ENCODE measurements around the gene DNAJC10. TPM values are rescaled to one million over a fixed set of nuclear protein-coding genes. Genes with fewer than 3 reads are reported as not detected.

DNAJC10 gene
- total RNA-seq, 4 donors from 2014 or later, result 23.1 to 154 (median 70.3) TPM

DNA sequence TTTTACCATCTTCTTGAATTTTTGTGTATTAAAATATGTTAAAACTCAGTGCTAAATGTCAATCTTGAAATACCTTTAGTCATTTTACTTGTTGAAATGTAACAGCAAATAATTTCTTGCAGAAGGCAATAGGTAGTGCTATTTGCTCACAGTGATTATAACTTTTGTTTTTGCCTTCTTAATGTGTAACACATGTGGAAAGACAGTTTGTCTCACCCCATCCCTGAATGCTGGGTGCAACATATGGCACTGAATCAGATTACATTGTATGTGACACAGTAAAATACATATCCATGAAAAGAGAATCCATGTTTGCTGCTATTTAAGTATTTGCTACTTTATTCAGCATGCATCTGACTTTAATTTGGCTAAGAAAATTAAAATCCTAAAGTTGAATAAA is 115.0 kb downstream of the DNAJC10 start:
- no peaks in the 10 kb centered on the region for H3K4me1 ChIP-seq
- H3K36me3 ChIP-seq, result no peaks in the 10 kb centered on the region
- no peaks in the 10 kb centered on the region for H3K9me3 ChIP-seq
- TF ChIP-seq, protein P1, sequence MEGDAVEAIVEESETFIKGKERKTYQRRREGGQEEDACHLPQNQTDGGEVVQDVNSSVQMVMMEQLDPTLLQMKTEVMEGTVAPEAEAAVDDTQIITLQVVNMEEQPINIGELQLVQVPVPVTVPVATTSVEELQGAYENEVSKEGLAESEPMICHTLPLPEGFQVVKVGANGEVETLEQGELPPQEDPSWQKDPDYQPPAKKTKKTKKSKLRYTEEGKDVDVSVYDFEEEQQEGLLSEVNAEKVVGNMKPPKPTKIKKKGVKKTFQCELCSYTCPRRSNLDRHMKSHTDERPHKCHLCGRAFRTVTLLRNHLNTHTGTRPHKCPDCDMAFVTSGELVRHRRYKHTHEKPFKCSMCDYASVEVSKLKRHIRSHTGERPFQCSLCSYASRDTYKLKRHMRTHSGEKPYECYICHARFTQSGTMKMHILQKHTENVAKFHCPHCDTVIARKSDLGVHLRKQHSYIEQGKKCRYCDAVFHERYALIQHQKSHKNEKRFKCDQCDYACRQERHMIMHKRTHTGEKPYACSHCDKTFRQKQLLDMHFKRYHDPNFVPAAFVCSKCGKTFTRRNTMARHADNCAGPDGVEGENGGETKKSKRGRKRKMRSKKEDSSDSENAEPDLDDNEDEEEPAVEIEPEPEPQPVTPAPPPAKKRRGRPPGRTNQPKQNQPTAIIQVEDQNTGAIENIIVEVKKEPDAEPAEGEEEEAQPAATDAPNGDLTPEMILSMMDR (IDR thresholded peaks at IDR 0.05), result no peak
- no peak for TF ChIP-seq POLR2A (IDR thresholded peaks at IDR 0.05)
- no peak overlapping the region for H3K4me3 ChIP-seq
- no peak for DNase-seq
- no peak overlapping the region for H3K27ac ChIP-seq
- no peaks in the 10 kb centered on the region for H3K27me3 ChIP-seq
- intact Hi-C loops (cut with DNase I; ENCODE audit: low total_unique reads), result no loop called here

DNA sequence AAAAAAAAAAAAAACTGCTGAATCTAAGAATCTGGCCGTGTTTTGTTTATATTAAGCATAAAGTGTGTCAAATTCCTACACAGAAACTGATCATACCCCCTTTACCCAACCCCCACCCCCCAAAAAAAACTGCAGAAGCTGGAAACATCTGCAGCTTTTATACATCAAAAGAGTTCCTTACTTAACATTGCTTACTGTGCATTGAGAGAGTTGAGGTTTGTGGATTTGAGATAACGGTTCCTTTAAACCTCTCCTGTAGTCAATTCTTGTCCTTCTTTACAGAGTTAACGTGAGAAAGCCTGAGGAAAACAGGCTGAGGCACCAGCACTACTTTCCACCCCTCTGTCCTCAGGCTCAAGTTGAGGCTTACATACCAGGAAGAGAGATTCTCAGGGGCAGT is 115.9 kb downstream of the DNAJC10 start:
- H3K4me1 ChIP-seq, result no peaks in the 10 kb centered on the region
- no peak overlapping the region for H3K4me3 ChIP-seq
- H3K9me3 ChIP-seq, result no peaks in the 10 kb centered on the region
- H3K27me3 ChIP-seq, result no peaks in the 10 kb centered on the region
- H3K36me3 ChIP-seq, result no peaks in the 10 kb centered on the region
- no peak for DNase-seq
- TF ChIP-seq, protein P1 (IDR thresholded peaks at IDR 0.05), result no peak
- TF ChIP-seq POLR2A (IDR thresholded peaks at IDR 0.05), result no peak
- no peak overlapping the region for H3K27ac ChIP-seq
- intact Hi-C loops (cut with DNase I; ENCODE audit: low total_unique reads), result no loop called here

DNA sequence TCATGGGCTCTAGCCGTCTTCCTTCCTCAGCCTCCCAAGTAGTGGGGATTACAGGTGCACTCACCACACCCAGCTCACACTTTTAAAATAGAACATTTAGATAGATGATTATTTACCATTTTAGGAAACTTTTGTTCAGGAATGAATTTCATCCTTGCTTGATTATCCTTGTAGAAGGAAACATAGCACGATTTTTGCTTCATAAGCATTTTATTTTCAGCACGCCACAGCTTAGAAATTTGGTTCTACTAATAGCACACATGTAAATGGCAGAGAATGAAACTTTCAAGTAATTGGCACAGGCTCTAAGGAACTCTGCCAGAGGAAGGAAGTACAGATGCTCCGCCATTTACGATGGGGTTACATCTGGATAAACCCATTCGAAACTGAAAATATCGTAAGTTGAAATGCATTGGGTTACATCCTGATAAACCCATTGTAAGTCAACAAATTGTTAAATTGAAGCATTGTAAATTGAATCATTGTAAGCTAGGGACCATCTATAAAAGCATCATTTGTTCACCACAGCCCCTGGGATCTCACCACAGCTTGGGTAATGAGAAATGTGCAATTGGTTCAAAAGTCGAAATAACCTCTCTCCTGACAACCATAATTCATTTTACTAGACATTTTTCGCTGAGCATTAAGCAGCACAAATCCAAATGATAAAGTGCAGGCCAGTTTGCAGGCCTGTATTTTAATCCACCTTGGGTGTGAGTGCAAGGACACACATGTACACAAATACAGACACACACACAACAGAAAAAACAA is 117.2 kb downstream of the DNAJC10 start:
- no peaks in the 10 kb centered on the region for H3K4me1 ChIP-seq
- TF ChIP-seq POLR2A (IDR thresholded peaks at IDR 0.05), result no peak
- TF ChIP-seq, protein P1 (IDR thresholded peaks at IDR 0.05), result no peak
- DNase-seq, result no peak
- H3K4me3 ChIP-seq, result no peak overlapping the region
- intact Hi-C loops (cut with DNase I; ENCODE audit: low total_unique reads), result no loop called here
- no peaks in the 10 kb centered on the region for H3K27me3 ChIP-seq
- H3K9me3 ChIP-seq, result no peaks in the 10 kb centered on the region
- no peak overlapping the region for H3K27ac ChIP-seq
- no peaks in the 10 kb centered on the region for H3K36me3 ChIP-seq

DNA sequence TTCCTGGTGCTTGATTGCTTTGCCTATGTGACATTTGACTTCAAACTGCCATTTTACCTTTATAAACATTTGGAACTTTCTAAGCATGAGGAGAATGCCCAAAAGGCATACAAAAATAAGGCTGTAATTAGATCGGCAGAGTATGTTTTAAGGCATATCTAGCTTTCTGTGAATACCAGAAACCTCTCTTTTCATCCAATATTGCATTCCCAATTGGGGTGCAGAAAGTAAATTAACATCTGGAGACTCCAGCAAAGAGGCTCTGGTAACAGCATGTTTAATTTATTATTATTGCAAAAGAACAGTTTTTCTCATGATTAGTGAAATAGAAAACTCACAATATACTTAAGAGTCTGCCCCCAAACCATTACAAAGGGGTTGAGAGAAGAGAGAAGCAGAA is 118.2 kb downstream of the DNAJC10 start:
- H3K4me3 ChIP-seq, result no peak overlapping the region
- TF ChIP-seq, protein P1 (IDR thresholded peaks at IDR 0.05), result no peak
- no peak for TF ChIP-seq POLR2A (IDR thresholded peaks at IDR 0.05)

DNA sequence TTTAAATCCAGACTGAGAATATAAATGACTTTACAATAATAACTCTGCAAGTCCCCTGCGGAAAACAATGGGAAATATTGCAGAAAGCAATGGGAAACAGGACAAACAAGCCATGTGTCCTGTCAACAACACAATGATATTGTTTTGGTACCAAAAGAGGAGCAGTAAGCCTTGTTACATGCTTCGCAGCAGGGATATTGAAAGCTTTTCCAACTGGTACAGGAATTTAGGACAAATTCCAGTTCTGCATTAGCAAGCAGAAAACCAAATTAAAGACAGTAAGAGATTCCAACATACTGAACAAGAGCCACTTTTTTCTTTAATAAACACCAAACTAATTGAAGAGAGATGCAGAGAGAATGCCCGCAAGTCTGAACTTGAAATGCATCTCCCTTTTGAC is 120.4 kb downstream of the DNAJC10 start:
- H3K4me3 ChIP-seq, result no peak overlapping the region
- no peaks in the 10 kb centered on the region for H3K4me1 ChIP-seq
- H3K9me3 ChIP-seq, result no peaks in the 10 kb centered on the region
- TF ChIP-seq, protein P1 (IDR thresholded peaks at IDR 0.05), result no peak
- TF ChIP-seq POLR2A (IDR thresholded peaks at IDR 0.05), result no peak
- no peak for DNase-seq
- H3K36me3 ChIP-seq, result no peaks in the 10 kb centered on the region
- no peak overlapping the region for H3K27ac ChIP-seq
- H3K27me3 ChIP-seq, result no peaks in the 10 kb centered on the region
- intact Hi-C loops (cut with DNase I; ENCODE audit: low total_unique reads), result no loop called here

More for the DNA sequence above, 118.2 kb downstream of the DNAJC10 start:
- intact Hi-C loops (cut with DNase I; ENCODE audit: low total_unique reads), result no loop called here
- Histone ChIP-seq H3K27me3 (no peaks in the 10 kb centered on the region), H3K4me1 (no peaks in the 10 kb centered on the region), H3K27ac (no peak overlapping the region), H3K9me3 (no peaks in the 10 kb centered on the region), H3K36me3 (no peaks in the 10 kb centered on the region)
- DNase-seq, result no peak

Small RNA genes lying within 50 kb of the gene (small RNA-seq; reads per million reads assigned to genes)
- gene RF00019, result not detected

Other genes with a start within 250 kb of the DNAJC10 start
- 10 to 100 TPM in 1 of 4 donors, 1 to 10 TPM in 2, under 1 TPM in 1; 0.29 to 15.1 (median 7.3) TPM for gene FRZB, start 150.4 kb downstream of the DNAJC10 start, total RNA-seq